ENCODE measurements around the gene TMEM181. TPM values are rescaled to one million over a fixed set of nuclear protein-coding genes. Genes with fewer than 3 reads are reported as not detected.

TMEM181 gene
- total and polyA plus RNA-seq, 2 donors (not counting 1 experiment from before 2014, with no cell fraction given): 2.8 to 9.3 TPM

- no peak overlapping the region for H3K27ac Mint-ChIP-seq
- no peaks in the 10 kb centered on the region for H3K4me1 Mint-ChIP-seq
- Histone ChIP-seq H3K4me1 (ENCODE audit: control insufficient read depth in 2 of 2, insufficient read depth in 2 of 2, low read length in 2 of 2) (no peaks in the 10 kb centered on the region), H3K9ac (ENCODE audit: low read length) (no peak overlapping the region), H3K9me3 (ENCODE audit: control extremely low read depth in 1 of 3, control insufficient read depth in 2 of 3, insufficient read depth in 1 of 3, low read length in 2 of 3) (peaks cover 0 to 5% (median 0%) of the 10 kb centered on the region in 3 donors), H4K20me1 (ENCODE audit: control insufficient read depth, insufficient read depth, low read length, poor library complexity, severe bottlenecking) (peaks cover 5% of the 10 kb centered on the region), H3K4me2 (replicated peaks; ENCODE audit: low read depth, low read length, poor library complexity, severe bottlenecking) (no peak overlapping the region), H2AFZ (ENCODE audit: insufficient read depth, low read depth, low read length, poor library complexity, severe bottlenecking) (no peak overlapping the region), H3K79me2 (ENCODE audit: control insufficient read depth, insufficient read depth, low read length) (no peaks in the 10 kb centered on the region), H3K36me3 (replicated peaks in 1 of 2; ENCODE audit: control extremely low read depth in 1 of 2, control insufficient read depth in 1 of 2, extremely low read depth in 1 of 2, insufficient read depth in 2 of 2, low read length in 1 of 2) (peaks cover 0 to 48% of the 10 kb centered on the region in 2 experiments), H3K4me3 (ENCODE audit: control extremely low read depth in 1 of 5, extremely low read depth in 1 of 5, insufficient read depth in 1 of 5, low read depth in 2 of 5, low read length in 4 of 5) (no peak overlapping the region), H3K27ac (ENCODE audit: low read length in 2 of 2) (no peak overlapping the region), H3K27me3 (replicated peaks in 1 of 4; ENCODE audit: control extremely low read depth in 1 of 4, control insufficient read depth in 3 of 4, insufficient read depth in 4 of 4, low read length in 3 of 4) (no peaks in the 10 kb centered on the region)
- ChIA-PET CTCF (interaction anchor here (0.8 to 6.7 kb wide), 5 partner anchors 81 to 394 kb away, joined by 3 to 86 read pairs (median 7); no protein-coding TSS in a partner anchor), POLR2A (no interaction called here)
- H3K9me3 Mint-ChIP-seq (ENCODE audit: insufficient read depth): no peaks in the 10 kb centered on the region
- no peak for DNase-seq
- 95% methylated on average over 6 of the region's 7 CpGs for WGBS (ENCODE audit: insufficient coverage)
- H3K27me3 Mint-ChIP-seq: no peaks in the 10 kb centered on the region
- intact Hi-C loops (cut with micrococcal nuclease): no loop called here
- no peak overlapping the region for H3K4me3 Mint-ChIP-seq
- TF ChIP-seq CTCF (IDR thresholded peaks at IDR 0.05) (no peak), EZH2 (IDR thresholded peaks at IDR 0.05; ENCODE audit: borderline replicate concordance, insufficient read depth, low read depth, low read length, poor library complexity, severe bottlenecking) (no peak)
- ATAC-seq (ENCODE audit: low read depth): no peak
These were observed 47.0 kb downstream of the TMEM181 start for GRCh38 chr6:158606935-158607334.

GRCh38 chr6:158607411-158608170, 47.7 kb downstream of the TMEM181 start:
- Mint-ChIP-seq H3K27me3 (no peaks in the 10 kb centered on the region), H3K4me3 (no peak overlapping the region), H3K9me3 (ENCODE audit: insufficient read depth) (no peaks in the 10 kb centered on the region), H3K4me1 (no peaks in the 10 kb centered on the region), H3K27ac (no peak overlapping the region)
- POLR2A ChIA-PET: no interaction called here
- no peak for DNase-seq
- Histone ChIP-seq H3K9me3 (ENCODE audit: control extremely low read depth in 1 of 3, control insufficient read depth in 2 of 3, insufficient read depth in 1 of 3, low read length in 2 of 3) (peaks cover 0 to 5% (median 0%) of the 10 kb centered on the region in 3 donors), H2AFZ (ENCODE audit: insufficient read depth, low read depth, low read length, poor library complexity, severe bottlenecking) (no peak overlapping the region), H4K20me1 (ENCODE audit: control insufficient read depth, insufficient read depth, low read length, poor library complexity, severe bottlenecking) (peaks cover 5% of the 10 kb centered on the region), H3K9ac (ENCODE audit: low read length) (no peak overlapping the region), H3K27me3 (replicated peaks in 1 of 4; ENCODE audit: control extremely low read depth in 1 of 4, control insufficient read depth in 3 of 4, insufficient read depth in 4 of 4, low read length in 3 of 4) (no peaks in the 10 kb centered on the region), H3K4me2 (replicated peaks; ENCODE audit: low read depth, low read length, poor library complexity, severe bottlenecking) (no peak overlapping the region), H3K4me1 (ENCODE audit: control insufficient read depth in 2 of 2, insufficient read depth in 2 of 2, low read length in 2 of 2) (no peaks in the 10 kb centered on the region), H3K36me3 (replicated peaks in 1 of 2; ENCODE audit: control extremely low read depth in 1 of 2, control insufficient read depth in 1 of 2, extremely low read depth in 1 of 2, insufficient read depth in 2 of 2, low read length in 1 of 2) (peaks cover 0 to 48% of the 10 kb centered on the region in 2 experiments), H3K79me2 (ENCODE audit: control insufficient read depth, insufficient read depth, low read length) (no peaks in the 10 kb centered on the region), H3K27ac (ENCODE audit: low read length in 2 of 2) (no peak overlapping the region), H3K4me3 (ENCODE audit: control extremely low read depth in 1 of 5, extremely low read depth in 1 of 5, insufficient read depth in 1 of 5, low read depth in 2 of 5, low read length in 4 of 5) (no peak overlapping the region)
- TF ChIP-seq EZH2 (IDR thresholded peaks at IDR 0.05; ENCODE audit: borderline replicate concordance, insufficient read depth, low read depth, low read length, poor library complexity, severe bottlenecking) (no peak), CTCF (IDR thresholded peaks at IDR 0.05) (no peak)
- no peak for ATAC-seq (ENCODE audit: low read depth)
- CTCF ChIA-PET: interaction anchor here (0.8 to 6.7 kb wide), 3 partner anchors 370 to 394 kb away, joined by 3 to 86 read pairs (median 85); no protein-coding TSS in a partner anchor
- 96% methylated on average over 13 of the region's 14 CpGs for WGBS (ENCODE audit: insufficient coverage)
- intact Hi-C loops (cut with micrococcal nuclease): no loop called here
